Measurements from ENCODE around the gene SMOC2.
"Not testable (repeated sequence)": the region's sequence is repeated elsewhere in the genome, so short reads cannot be mapped to it uniquely, and the experiment has no call there.

The SMOC2 gene

GRCh38 chr6:168570211-168570610 is 129.2 kb downstream of the SMOC2 start:
- Histone ChIP-seq H3K4me3 (no peak overlapping the region), H3K27me3 (ENCODE audit: low read depth) (no peaks in the 10 kb centered on the region), H3K9me3 (no peaks in the 10 kb centered on the region), H3K4me1 (no peaks in the 10 kb centered on the region), H3K36me3 (replicated peaks) (no peaks in the 10 kb centered on the region)
- in situ Hi-C loops (cut with MboI; ENCODE audit: low sequenced_read_pairs): no loop called here
- DNase-seq (ENCODE audit: low spot score in 2 of 2): no peak

GRCh38 chr6:168571268-168571667 is 130.3 kb downstream of the SMOC2 start:
- no peak for DNase-seq (ENCODE audit: low spot score in 2 of 2)
- in situ Hi-C loops (cut with MboI; ENCODE audit: low sequenced_read_pairs): no loop called here

GRCh38 chr6:168573276-168573835 is 132.4 kb downstream of the SMOC2 start:
- H3K4me3 ChIP-seq; H3K36me3 ChIP-seq (replicated peaks); in situ Hi-C loops (cut with MboI; ENCODE audit: low sequenced_read_pairs); H3K9me3 ChIP-seq; H3K4me1 ChIP-seq; H3K27me3 ChIP-seq (ENCODE audit: low read depth); DNase-seq (ENCODE audit: low spot score in 2 of 2): not testable (repeated sequence)

More at GRCh38 chr6:168571268-168571667, 130.3 kb downstream of the SMOC2 start:
- H3K9me3 ChIP-seq: no peaks in the 10 kb centered on the region
- no peaks in the 10 kb centered on the region for H3K27me3 ChIP-seq (ENCODE audit: low read depth)
- no peaks in the 10 kb centered on the region for H3K4me1 ChIP-seq
- no peak overlapping the region for H3K4me3 ChIP-seq
- H3K36me3 ChIP-seq (replicated peaks): no peaks in the 10 kb centered on the region

- no peaks in the 10 kb centered on the region for H3K36me3 ChIP-seq (replicated peaks)
- in situ Hi-C loops (cut with MboI; ENCODE audit: low sequenced_read_pairs): no loop called here
- no peak overlapping the region for H3K4me3 ChIP-seq
- no peaks in the 10 kb centered on the region for H3K27me3 ChIP-seq (ENCODE audit: low read depth)
- H3K4me1 ChIP-seq: no peaks in the 10 kb centered on the region
- no peaks in the 10 kb centered on the region for H3K9me3 ChIP-seq
- no peak for DNase-seq (ENCODE audit: low spot score in 2 of 2)
Measured at GRCh38 chr6:168574075-168574698, 133.2 kb downstream of the SMOC2 start.

- DNase-seq (ENCODE audit: low spot score in 2 of 2): no peak
- H3K36me3 ChIP-seq (replicated peaks): no peaks in the 10 kb centered on the region
- H3K27me3 ChIP-seq (ENCODE audit: low read depth): no peaks in the 10 kb centered on the region
- no peaks in the 10 kb centered on the region for H3K9me3 ChIP-seq
- H3K4me3 ChIP-seq: no peak overlapping the region
- H3K4me1 ChIP-seq: no peaks in the 10 kb centered on the region
- in situ Hi-C loops (cut with MboI; ENCODE audit: low sequenced_read_pairs): no loop called here
Measured at GRCh38 chr6:168574699-168575195, 133.8 kb downstream of the SMOC2 start.

GRCh38 chr6:168575346-168576098 is 134.5 kb downstream of the SMOC2 start:
- H3K9me3 ChIP-seq: no peaks in the 10 kb centered on the region
- no peaks in the 10 kb centered on the region for H3K36me3 ChIP-seq (replicated peaks)
- H3K4me3 ChIP-seq: no peak overlapping the region
- no peak for DNase-seq (ENCODE audit: low spot score in 2 of 2)
- in situ Hi-C loops (cut with MboI; ENCODE audit: low sequenced_read_pairs): no loop called here
- no peaks in the 10 kb centered on the region for H3K27me3 ChIP-seq (ENCODE audit: low read depth)
- H3K4me1 ChIP-seq: no peaks in the 10 kb centered on the region

- H3K9me3 ChIP-seq: no peaks in the 10 kb centered on the region
- H3K27me3 ChIP-seq (ENCODE audit: low read depth): no peaks in the 10 kb centered on the region
- H3K4me3 ChIP-seq: no peak overlapping the region
- in situ Hi-C loops (cut with MboI; ENCODE audit: low sequenced_read_pairs): no loop called here
- no peaks in the 10 kb centered on the region for H3K4me1 ChIP-seq
- H3K36me3 ChIP-seq (replicated peaks): no peaks in the 10 kb centered on the region
- DNase-seq (ENCODE audit: low spot score in 2 of 2): no peak
Measured at GRCh38 chr6:168576388-168576787, 135.4 kb downstream of the SMOC2 start.

- Histone ChIP-seq H3K27me3 (ENCODE audit: low read depth) (no peaks in the 10 kb centered on the region), H3K4me3 (no peak overlapping the region), H3K9me3 (no peaks in the 10 kb centered on the region), H3K4me1 (no peaks in the 10 kb centered on the region), H3K36me3 (replicated peaks) (no peaks in the 10 kb centered on the region)
- in situ Hi-C loops (cut with MboI; ENCODE audit: low sequenced_read_pairs): no loop called here
- no peak for DNase-seq (ENCODE audit: low spot score in 2 of 2)
Measured at GRCh38 chr6:168577496-168577895, 136.5 kb downstream of the SMOC2 start.

- Histone ChIP-seq H3K27me3 (ENCODE audit: low read depth) (no peaks in the 10 kb centered on the region), H3K4me3 (no peak overlapping the region), H3K9me3 (no peaks in the 10 kb centered on the region), H3K4me1 (no peaks in the 10 kb centered on the region), H3K36me3 (replicated peaks) (no peaks in the 10 kb centered on the region)
- in situ Hi-C loops (cut with MboI; ENCODE audit: low sequenced_read_pairs): no loop called here
- no peak for DNase-seq (ENCODE audit: low spot score in 2 of 2)
Measured at GRCh38 chr6:168578036-168578435, 137.1 kb downstream of the SMOC2 start.

- Histone ChIP-seq H3K27me3 (ENCODE audit: low read depth) (no peaks in the 10 kb centered on the region), H3K4me3 (no peak overlapping the region), H3K4me1 (no peaks in the 10 kb centered on the region), H3K9me3 (no peaks in the 10 kb centered on the region), H3K36me3 (replicated peaks) (no peaks in the 10 kb centered on the region)
- in situ Hi-C loops (cut with MboI; ENCODE audit: low sequenced_read_pairs): no loop called here
- DNase-seq (ENCODE audit: low spot score in 2 of 2): no peak
Measured at GRCh38 chr6:168581236-168581635, 140.3 kb downstream of the SMOC2 start.

GRCh38 chr6:168581706-168582105 is 140.7 kb downstream of the SMOC2 start:
- no peak for DNase-seq (ENCODE audit: low spot score in 2 of 2)
- in situ Hi-C loops (cut with MboI; ENCODE audit: low sequenced_read_pairs): no loop called here

GRCh38 chr6:168582571-168582981 is 141.6 kb downstream of the SMOC2 start:
- H3K36me3 ChIP-seq (replicated peaks): no peaks in the 10 kb centered on the region
- H3K4me1 ChIP-seq: no peaks in the 10 kb centered on the region
- no peak for DNase-seq (ENCODE audit: low spot score in 2 of 2)
- no peak overlapping the region for H3K4me3 ChIP-seq
- in situ Hi-C loops (cut with MboI; ENCODE audit: low sequenced_read_pairs): no loop called here
- H3K27me3 ChIP-seq (ENCODE audit: low read depth): no peaks in the 10 kb centered on the region
- H3K9me3 ChIP-seq: no peaks in the 10 kb centered on the region

More at GRCh38 chr6:168581706-168582105, 140.7 kb downstream of the SMOC2 start:
- H3K27me3 ChIP-seq (ENCODE audit: low read depth): no peaks in the 10 kb centered on the region
- H3K4me3 ChIP-seq: no peak overlapping the region
- no peaks in the 10 kb centered on the region for H3K9me3 ChIP-seq
- H3K36me3 ChIP-seq (replicated peaks): no peaks in the 10 kb centered on the region
- H3K4me1 ChIP-seq: no peaks in the 10 kb centered on the region

GRCh38 chr6:168583126-168583525 is 142.1 kb downstream of the SMOC2 start:
- Histone ChIP-seq H3K4me3 (no peak overlapping the region), H3K9me3 (no peaks in the 10 kb centered on the region), H3K4me1 (no peaks in the 10 kb centered on the region), H3K36me3 (replicated peaks) (no peaks in the 10 kb centered on the region), H3K27me3 (ENCODE audit: low read depth) (no peaks in the 10 kb centered on the region)
- in situ Hi-C loops (cut with MboI; ENCODE audit: low sequenced_read_pairs): no loop called here
- no peak for DNase-seq (ENCODE audit: low spot score in 2 of 2)

- Histone ChIP-seq H3K36me3 (replicated peaks) (no peaks in the 10 kb centered on the region), H3K4me1 (no peaks in the 10 kb centered on the region), H3K27me3 (ENCODE audit: low read depth) (no peaks in the 10 kb centered on the region), H3K4me3 (no peak overlapping the region), H3K9me3 (no peaks in the 10 kb centered on the region)
- no peak for DNase-seq (ENCODE audit: low spot score in 2 of 2)
- in situ Hi-C loops (cut with MboI; ENCODE audit: low sequenced_read_pairs): no loop called here
Measured at GRCh38 chr6:168583821-168584220, 142.8 kb downstream of the SMOC2 start.

All from HAP-1 (cell line).